ENCODE data around the gene TAS2R50. TPM values are rescaled to one million over a fixed set of nuclear protein-coding genes. Genes with fewer than 3 reads are reported as not detected.

The TAS2R50 gene
- total RNA-seq, 4 donors from 2014 or later = 2.0 to 2.3 TPM; not detected in 2

DNA sequence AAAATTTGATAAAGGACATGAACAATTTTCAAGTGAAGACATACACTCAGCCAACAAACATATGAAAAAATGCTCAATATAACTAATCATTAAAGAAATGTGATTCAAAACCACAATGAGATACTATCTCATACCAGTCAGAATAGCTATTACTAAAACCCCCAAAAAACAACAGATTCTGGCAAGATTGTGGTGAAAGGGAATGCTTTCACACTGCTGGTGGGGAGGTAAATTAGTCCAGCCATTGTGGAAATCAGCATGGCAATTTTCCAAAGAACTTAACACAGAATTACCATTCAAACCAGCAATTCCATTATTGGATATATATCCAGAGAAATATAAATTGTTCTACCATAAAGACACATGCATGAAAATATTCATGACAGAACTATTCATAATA is 29.0 kb downstream of the TAS2R50 start:
- intact Hi-C loops (cut with DNase I) = no loop called here
- no peak overlapping the region for H3K4me3 ChIP-seq
- no peak for DNase-seq
- H3K9me3 ChIP-seq = no peaks in the 10 kb centered on the region
- no peak overlapping the region for H3K27ac ChIP-seq
- no peaks in the 10 kb centered on the region for H3K36me3 ChIP-seq
- H3K27me3 ChIP-seq = no peaks in the 10 kb centered on the region
- TF ChIP-seq, protein P1, sequence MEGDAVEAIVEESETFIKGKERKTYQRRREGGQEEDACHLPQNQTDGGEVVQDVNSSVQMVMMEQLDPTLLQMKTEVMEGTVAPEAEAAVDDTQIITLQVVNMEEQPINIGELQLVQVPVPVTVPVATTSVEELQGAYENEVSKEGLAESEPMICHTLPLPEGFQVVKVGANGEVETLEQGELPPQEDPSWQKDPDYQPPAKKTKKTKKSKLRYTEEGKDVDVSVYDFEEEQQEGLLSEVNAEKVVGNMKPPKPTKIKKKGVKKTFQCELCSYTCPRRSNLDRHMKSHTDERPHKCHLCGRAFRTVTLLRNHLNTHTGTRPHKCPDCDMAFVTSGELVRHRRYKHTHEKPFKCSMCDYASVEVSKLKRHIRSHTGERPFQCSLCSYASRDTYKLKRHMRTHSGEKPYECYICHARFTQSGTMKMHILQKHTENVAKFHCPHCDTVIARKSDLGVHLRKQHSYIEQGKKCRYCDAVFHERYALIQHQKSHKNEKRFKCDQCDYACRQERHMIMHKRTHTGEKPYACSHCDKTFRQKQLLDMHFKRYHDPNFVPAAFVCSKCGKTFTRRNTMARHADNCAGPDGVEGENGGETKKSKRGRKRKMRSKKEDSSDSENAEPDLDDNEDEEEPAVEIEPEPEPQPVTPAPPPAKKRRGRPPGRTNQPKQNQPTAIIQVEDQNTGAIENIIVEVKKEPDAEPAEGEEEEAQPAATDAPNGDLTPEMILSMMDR (IDR thresholded peaks at IDR 0.05) = no peak
- no peak for TF ChIP-seq POLR2A (IDR thresholded peaks at IDR 0.05)
- no peaks in the 10 kb centered on the region for H3K4me1 ChIP-seq

DNA sequence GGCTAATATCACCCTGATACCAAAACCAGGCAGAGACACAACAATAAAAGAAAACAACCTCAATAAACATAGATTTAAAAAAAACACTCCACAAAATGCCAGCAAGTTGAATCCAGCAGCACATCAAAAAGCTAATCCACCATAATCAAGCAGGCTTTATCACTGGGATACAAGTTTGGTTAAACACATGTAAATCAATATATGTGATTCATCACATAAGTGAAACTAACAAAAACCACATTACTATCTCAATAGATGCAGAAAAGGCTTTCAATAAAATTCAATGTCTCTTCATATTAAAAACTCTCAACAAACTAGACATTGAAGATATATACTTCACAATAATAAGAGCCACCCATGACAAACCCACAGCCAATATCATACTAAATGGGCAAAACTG is 30.6 kb downstream of the TAS2R50 start:
- no peak overlapping the region for H3K27ac ChIP-seq
- no peaks in the 10 kb centered on the region for H3K36me3 ChIP-seq
- no peak for DNase-seq
- no peaks in the 10 kb centered on the region for H3K27me3 ChIP-seq
- H3K9me3 ChIP-seq = no peaks in the 10 kb centered on the region
- no peaks in the 10 kb centered on the region for H3K4me1 ChIP-seq
- H3K4me3 ChIP-seq = no peak overlapping the region
- intact Hi-C loops (cut with DNase I) = no loop called here
- TF ChIP-seq, protein P1 (IDR thresholded peaks at IDR 0.05) = no peak
- TF ChIP-seq POLR2A (IDR thresholded peaks at IDR 0.05) = no peak

DNA sequence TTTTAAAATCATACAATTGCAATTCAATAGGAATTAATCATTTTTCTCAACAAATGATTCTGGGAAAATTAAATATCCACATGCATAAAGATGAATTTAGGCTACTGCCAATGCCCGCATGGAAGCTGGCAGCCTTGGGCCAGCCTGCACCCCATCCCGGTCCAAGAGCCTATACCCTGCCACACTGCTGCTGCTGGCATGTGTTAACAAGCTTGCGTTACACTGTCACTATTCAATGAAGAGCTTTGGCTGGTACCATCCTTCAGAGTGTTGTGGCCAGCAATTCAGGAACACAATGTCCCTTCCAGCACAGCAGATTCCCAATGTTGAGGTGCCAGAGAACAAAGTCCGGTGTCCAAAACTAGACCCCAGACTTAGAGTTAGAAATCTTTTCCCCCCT is 34.1 kb downstream of the TAS2R50 start:
- WGBS, 2 donors = 79 to 92% methylated on average over 4 of the region's 4 CpGs
- Histone ChIP-seq H3K9me3 (no peaks in the 10 kb centered on the region), H3K4me3 (no peak overlapping the region), H3K36me3 (peaks cover 0 to 7% (median 0%) of the 10 kb centered on the region in 3 donors), H3K27me3 (no peaks in the 10 kb centered on the region), H3K4me1 (no peaks in the 10 kb centered on the region), H3K27ac (no peak overlapping the region)
- DNase-seq = no peak
- TF ChIP-seq POLR2A (IDR thresholded peaks at IDR 0.05) = no peak
- TF ChIP-seq, protein P1 (IDR thresholded peaks at IDR 0.05) = no peak
- intact Hi-C loops (cut with DNase I) = no loop called here

DNA sequence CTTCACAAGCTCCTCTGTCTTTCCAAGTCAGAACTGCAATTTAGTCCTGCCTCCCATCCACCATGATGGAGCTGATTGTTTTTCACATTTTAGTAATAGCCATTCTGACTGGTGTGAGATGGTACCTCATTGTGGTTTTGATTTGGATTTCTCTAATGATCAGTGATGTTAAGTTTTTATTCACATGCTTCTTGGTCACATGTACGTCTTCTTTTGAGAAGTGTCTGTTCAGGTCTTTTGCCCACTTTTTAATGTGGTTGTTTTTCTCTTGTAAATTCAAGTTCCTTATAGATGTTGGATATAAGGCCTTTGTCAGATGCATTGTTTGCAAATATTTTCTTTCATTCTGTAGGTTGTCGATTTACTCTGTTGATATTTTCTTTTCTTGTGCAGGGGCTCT is 43.5 kb downstream of the TAS2R50 start:
- TF ChIP-seq, protein P1 (IDR thresholded peaks at IDR 0.05) = no peak
- no peak for TF ChIP-seq POLR2A (IDR thresholded peaks at IDR 0.05)
- peaks cover 0 to 3% (median 0%) of the 10 kb centered on the region in 3 donors for H3K4me1 ChIP-seq
- H3K36me3 ChIP-seq = no peaks in the 10 kb centered on the region
- no peak for DNase-seq
- H3K4me3 ChIP-seq = no peak overlapping the region
- peaks cover 0 to 4% (median 0%) of the 10 kb centered on the region in 3 donors for H3K9me3 ChIP-seq
- intact Hi-C loops (cut with DNase I) = no loop called here
- H3K27me3 ChIP-seq = no peaks in the 10 kb centered on the region
- 90 to 97% methylated on average over 2 of the region's 2 CpGs for WGBS, 2 donors
- no peak overlapping the region for H3K27ac ChIP-seq

DNA sequence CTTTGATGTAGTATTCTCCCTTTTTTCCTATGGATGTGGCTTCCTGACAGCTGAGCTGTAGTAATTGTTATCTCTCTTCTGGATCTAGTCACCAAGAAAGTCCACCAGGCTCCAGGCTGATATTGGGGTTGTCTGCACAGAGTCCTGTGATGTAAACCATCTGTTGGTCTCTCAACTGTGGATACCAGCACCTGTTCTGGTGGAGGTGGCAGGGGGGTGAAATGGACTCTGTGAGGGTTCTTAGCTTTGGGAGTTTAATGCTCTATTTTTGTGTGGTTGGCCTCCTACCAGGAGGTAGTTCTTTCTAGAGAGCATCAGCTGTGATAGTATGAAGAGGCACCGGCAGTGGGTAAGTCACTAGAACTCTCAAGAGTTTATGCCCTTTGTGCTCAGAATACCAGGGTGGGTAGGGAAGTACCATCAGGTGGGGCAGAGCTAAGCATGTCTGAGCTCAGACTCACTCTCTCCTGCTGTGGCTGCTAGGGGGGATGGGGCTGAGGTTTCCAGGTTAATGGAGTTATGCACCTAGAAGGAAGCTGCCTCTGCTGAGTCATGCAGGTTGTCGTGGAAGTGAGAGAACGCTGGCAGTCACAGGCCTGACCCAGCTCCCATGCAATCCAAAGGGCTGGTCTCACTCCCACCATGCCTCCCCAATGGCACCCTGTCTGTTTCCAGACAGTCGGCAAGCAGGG is 44.6 kb downstream of the TAS2R50 start:
- H3K9me3 ChIP-seq = peaks cover 0 to 4% (median 0%) of the 10 kb centered on the region in 3 donors
- WGBS, 2 donors = 58 to 78% methylated on average over 1 to 3 of the region's 4 CpGs
- H3K36me3 ChIP-seq = no peaks in the 10 kb centered on the region
- no peak for DNase-seq
- no peak overlapping the region for H3K27ac ChIP-seq
- TF ChIP-seq, protein P1 (IDR thresholded peaks at IDR 0.05) = no peak
- no peak for TF ChIP-seq POLR2A (IDR thresholded peaks at IDR 0.05)
- H3K27me3 ChIP-seq = no peaks in the 10 kb centered on the region
- no peak overlapping the region for H3K4me3 ChIP-seq
- H3K4me1 ChIP-seq = peaks cover 0 to 3% (median 0%) of the 10 kb centered on the region in 3 donors
- intact Hi-C loops (cut with DNase I) = no loop called here

Data from esophagus squamous epithelium (tissue), 5 donors.